Endodermal cell (in vitro differentiated cells): ENCODE measurements around the gene SVBP. TPM values are rescaled to one million over a fixed set of nuclear protein-coding genes. Genes with fewer than 3 reads are reported as not detected.

Experiments used
- DNase-seq: peaks from one replicate; pipeline ENCODE4 v3.0.0-alpha.2; 2017
- H3K27ac ChIP-seq: 2 replicates; pipeline ENCODE4 v1.5.1; 2013; ENCODE audit warnings: mild to moderate bottlenecking, low read depth, low read length, moderate library complexity
- H3K27me3 ChIP-seq: 2 replicates; pipeline ENCODE4 v1.6.1; 2013; ENCODE audit warnings: mild to moderate bottlenecking, low read length, moderate library complexity; ENCODE audit not compliant: insufficient read depth, control insufficient read depth, poor library complexity, severe bottlenecking
- H3K36me3 ChIP-seq: 2 replicates; pipeline ENCODE4 v1.7.0; 2013; ENCODE audit warnings: mild to moderate bottlenecking, low read length, moderate library complexity; ENCODE audit not compliant: control insufficient read depth, insufficient read depth
- H3K4me1 ChIP-seq: one replicate; pipeline ENCODE4 v1.7.0; 2013; ENCODE audit warnings: low read length; ENCODE audit not compliant: control insufficient read depth, insufficient read depth
- H3K4me3 ChIP-seq: 2 replicates; pipeline ENCODE4 v1.5.1; 2013; ENCODE audit warnings: mild to moderate bottlenecking, low read length, moderate library complexity
- H3K9ac ChIP-seq: 2 replicates; pipeline ENCODE4 v1.6.1; 2013; ENCODE audit warnings: mild to moderate bottlenecking, low read length, moderate library complexity; ENCODE audit not compliant: poor library complexity, severe bottlenecking; ENCODE audit errors: extremely low read depth
- H3K9me3 ChIP-seq: 2 replicates; pipeline ENCODE4 v1.6.1; 2013; ENCODE audit warnings: mild to moderate bottlenecking, low read length, moderate library complexity; ENCODE audit not compliant: control insufficient read depth
- H3K27ac Mint-ChIP-seq: 2 replicates; pipeline ENCODE4 v1.8.0; 2020; ENCODE audit warnings: mixed read lengths
- H3K27me3 Mint-ChIP-seq: 2 replicates; pipeline ENCODE4 v1.8.0; 2021; ENCODE audit warnings: mild to moderate bottlenecking, mixed read lengths; ENCODE audit not compliant: insufficient read depth
- H3K36me3 Mint-ChIP-seq: 2 replicates; pipeline ENCODE4 v1.8.0; 2020; ENCODE audit warnings: low read depth, mixed read lengths
- H3K4me1 Mint-ChIP-seq: 2 replicates; pipeline ENCODE4 v1.8.0; 2020; ENCODE audit warnings: mixed read lengths
- H3K4me3 Mint-ChIP-seq: 2 replicates; pipeline ENCODE4 v1.8.0; 2020; ENCODE audit warnings: mild to moderate bottlenecking, moderate library complexity, mixed read lengths
- H3K9me3 Mint-ChIP-seq: 2 replicates; pipeline ENCODE4 v1.8.0; 2020; ENCODE audit warnings: mild to moderate bottlenecking, mixed read lengths
- CTCF ChIP-seq: fragments of 200-600 bp; sonication (generic); conservative IDR thresholded peaks from 2 replicates; pipeline ENCODE4 v1.5.0; 2021; ENCODE audit warnings: antibody characterized with exemption, mild to moderate bottlenecking
- WGBS, 2 experiments: methylation state at CpG; one replicate each; pipeline versions ENCODE4 v1.1.5 to v1.1.7; 2013; ENCODE audit warnings: missing lambda C conversion rate in 2 of 2, mixed read lengths in 1 of 2; ENCODE audit not compliant: insufficient coverage in 1 of 2, insufficient read length in 1 of 2; 5-methylcytosine and 5-hydroxymethylcytosine counted together
- total RNA-seq, 2 donors: library from RNA; stranded (reverse); fragmentation: NEBNext Ultra II Directional in 1 of 2; extraction: Animal tissue kit (Norgen Biotek cat#: 25700) in 1 of 2; gene quantifications; 2 replicates in 1 of 2; 3 replicates in 1 of 2; pipeline ENCODE4 v1.2.1, GENCODE V29; 2021

Gene SVBP
- total RNA-seq, 2 donors from 2014 or later, result 40.2 to 45.3 TPM

DNA sequence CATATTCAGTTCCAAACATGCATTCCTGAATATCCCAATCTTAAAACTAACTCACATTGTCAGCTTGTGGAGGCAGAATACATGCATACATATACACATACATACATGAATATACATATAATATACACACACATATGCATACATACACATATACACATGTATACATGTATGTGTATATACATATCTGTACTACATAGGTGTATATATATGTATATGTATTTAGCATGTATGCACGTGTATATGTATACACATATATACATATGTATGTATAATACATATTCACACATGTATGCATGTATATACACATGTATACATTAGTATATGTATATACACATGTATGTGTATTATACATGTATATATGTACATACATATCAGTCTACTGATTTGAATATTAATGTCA, 28.0 kb upstream of the SVBP start:
- Histone ChIP-seq H3K9me3 (peaks cover 17% of the 10 kb centered on the region), H3K4me1 (peaks cover 3% of the 10 kb centered on the region), H3K27ac (no peak overlapping the region), H3K4me3 (no peak overlapping the region), H3K36me3 (peaks cover 11% of the 10 kb centered on the region), H3K27me3 (no peaks in the 10 kb centered on the region), H3K9ac (no peak overlapping the region)
- Mint-ChIP-seq H3K27me3 (no peaks in the 10 kb centered on the region), H3K9me3 (peaks cover 9% of the 10 kb centered on the region), H3K27ac (no peak overlapping the region), H3K4me3 (no peak overlapping the region), H3K36me3 (peaks cover 36% of the 10 kb centered on the region), H3K4me1 (peaks cover 12% of the 10 kb centered on the region)
- TF ChIP-seq CTCF, result no peak
- DNase-seq, result no peak
- WGBS, 2 experiments, result no CpG with 5 or more reads among the region's 1 CpG

DNA sequence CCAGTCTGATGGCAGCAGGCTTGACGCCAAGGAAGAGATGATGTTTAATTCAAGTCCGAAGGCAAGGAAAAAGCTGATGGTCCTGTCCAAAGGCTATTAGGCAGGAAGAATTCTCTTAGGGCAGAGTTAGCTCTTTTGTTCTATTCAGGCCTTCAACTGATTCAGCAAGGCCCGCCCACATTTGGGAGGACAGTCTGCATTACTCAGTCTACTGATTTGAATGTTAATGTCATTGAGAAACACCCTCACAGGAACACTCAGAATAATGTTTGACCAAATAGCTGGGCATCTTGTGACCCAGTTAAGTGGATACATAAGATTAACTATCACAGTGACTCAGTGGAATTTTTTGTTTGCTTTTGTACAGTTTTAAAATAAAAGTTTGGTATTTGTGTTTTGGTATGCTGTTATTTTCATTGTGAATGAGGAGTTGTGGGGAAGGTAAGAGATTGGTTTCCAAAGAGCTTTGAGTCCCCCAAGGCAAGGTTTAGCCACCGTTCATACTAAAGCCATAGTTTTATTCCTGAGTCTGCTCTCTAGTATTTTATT, 27.5 kb upstream of the SVBP start:
- Mint-ChIP-seq H3K27me3 (no peaks in the 10 kb centered on the region), H3K4me3 (no peak overlapping the region), H3K9me3 (peaks cover 5% of the 10 kb centered on the region), H3K36me3 (peaks cover 31% of the 10 kb centered on the region), H3K4me1 (peaks cover 17% of the 10 kb centered on the region), H3K27ac (no peak overlapping the region)
- no peak overlapping the region for H3K4me3 ChIP-seq
- no peak overlapping the region for H3K27ac ChIP-seq
- H3K9me3 ChIP-seq, result peaks cover 17% of the 10 kb centered on the region
- H3K4me1 ChIP-seq, result peaks cover 3% of the 10 kb centered on the region
- no peak for TF ChIP-seq CTCF
- DNase-seq, result no peak
- H3K9ac ChIP-seq, result no peak overlapping the region
- peaks cover 6% of the 10 kb centered on the region for H3K36me3 ChIP-seq
- WGBS, 2 experiments, result 93 to 94% methylated on average over 2 to 4 of the region's 4 CpGs
- no peaks in the 10 kb centered on the region for H3K27me3 ChIP-seq

DNA sequence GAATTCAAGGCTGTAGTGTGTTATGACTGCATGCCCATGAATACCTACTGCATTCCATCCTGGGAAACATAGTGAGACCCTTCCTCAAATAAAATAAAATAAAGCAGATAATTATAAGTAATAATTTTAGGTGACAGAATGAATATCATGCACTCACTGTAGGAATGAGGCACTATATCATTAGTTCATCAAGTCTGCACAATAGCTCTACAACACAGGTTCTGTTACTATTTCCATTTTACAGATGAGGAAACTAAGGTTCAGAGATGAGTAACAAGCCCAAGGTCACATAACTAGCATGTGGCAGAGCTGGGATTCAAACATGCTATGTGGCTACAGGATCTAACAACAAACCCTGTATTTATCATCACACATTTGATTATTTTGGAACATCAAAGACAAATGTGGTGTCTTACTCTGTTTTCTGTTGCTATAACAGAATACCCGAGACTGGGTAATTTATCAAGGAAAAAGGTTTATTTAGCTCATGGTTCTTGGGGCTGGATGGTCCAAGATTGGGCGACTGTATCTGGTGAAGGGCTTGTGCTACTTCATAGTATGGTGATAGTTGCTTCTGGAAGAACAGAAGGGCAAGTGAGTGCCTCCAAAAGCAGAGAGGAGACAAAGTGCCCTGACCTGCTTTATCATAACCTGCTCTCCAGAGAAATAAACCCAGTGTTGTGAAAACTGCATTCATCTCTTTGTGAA, 24.4 kb upstream of the SVBP start:
- Mint-ChIP-seq H3K36me3 (peaks cover 15% of the 10 kb centered on the region), H3K27ac (no peak overlapping the region), H3K9me3 (no peaks in the 10 kb centered on the region), H3K4me1 (peaks cover 7% of the 10 kb centered on the region), H3K27me3 (no peaks in the 10 kb centered on the region), H3K4me3 (no peak overlapping the region)
- H3K27me3 ChIP-seq, result no peaks in the 10 kb centered on the region
- H3K27ac ChIP-seq, result no peak overlapping the region
- H3K4me3 ChIP-seq, result no peak overlapping the region
- H3K4me1 ChIP-seq, result no peaks in the 10 kb centered on the region
- peaks cover 6% of the 10 kb centered on the region for H3K9me3 ChIP-seq
- no peak for TF ChIP-seq CTCF
- 88% methylated on average over 2 of the region's 2 CpGs; no CpG with 5 or more reads in 1 of the 2 experiments for WGBS, 2 experiments
- H3K9ac ChIP-seq, result no peak overlapping the region
- no peaks in the 10 kb centered on the region for H3K36me3 ChIP-seq
- DNase-seq, result no peak
